Bronchial epithelial cell (primary cell): Measurements from ENCODE around the gene CPD. TPM values are rescaled to one million over a fixed set of nuclear protein-coding genes. Genes with fewer than 3 reads are reported as not detected.

Experiments used
- DNase-seq: peaks from one replicate; pipeline ENCODE4 v3.0.0-alpha.2; 2010; ENCODE audit warnings: low read depth
- FAIRE-seq: peaks from 2 replicates; lab custom pipeline; 2011; peaks lifted over from hg19 to GRCh38; lab: Jason Lieb, UNC
- H3K27me3 ChIP-seq: 2 replicates; pipeline ENCODE4 v1.5.1; 2011; ENCODE audit warnings: low read length; ENCODE audit not compliant: control insufficient read depth, insufficient read depth
- H3K36me3 ChIP-seq: 2 replicates; pipeline ENCODE4 v1.5.1; 2011; ENCODE audit warnings: low read length; ENCODE audit not compliant: control insufficient read depth, insufficient read depth
- H3K4me3 ChIP-seq: 2 replicates; pipeline ENCODE4 v1.5.1; 2011; ENCODE audit warnings: mild to moderate bottlenecking, low read depth, low read length, control low read depth
- CTCF ChIP-seq: IDR thresholded peaks from 2 replicates; pipeline ENCODE4 v1.5.1; 2011; ENCODE audit warnings: mild to moderate bottlenecking, moderate library complexity, low read length, control low read depth, inconsistent platforms; ENCODE audit not compliant: insufficient read depth, severe bottlenecking
- total RNA-seq: library from RNA; depleted of rRNA; stranded (reverse); fragments of >200 nt; gene quantifications from 2 replicates; pipeline ENCODE4 v1.2.1, GENCODE V29; 2014

The CPD gene
- total RNA-seq, 1 donor from 2014 or later = 164 TPM

- Histone ChIP-seq H3K36me3 (peaks cover 6% of the 10 kb centered on the region), H3K27me3 (no peaks in the 10 kb centered on the region), H3K4me3 (no peak overlapping the region)
- TF ChIP-seq CTCF = no peak
- DNase-seq = no peak
- no peak for FAIRE-seq
Observed at GRCh38 chr17:30393491-30393890, 14.8 kb downstream of the CPD start.

GRCh38 chr17:30393911-30394867 is 15.5 kb downstream of the CPD start:
- Histone ChIP-seq H3K27me3 (no peaks in the 10 kb centered on the region), H3K36me3 (peaks cover 3% of the 10 kb centered on the region), H3K4me3 (no peak overlapping the region)
- no peak for FAIRE-seq
- no peak for TF ChIP-seq CTCF
- DNase-seq = no peak

GRCh38 chr17:30395398-30396022 is 16.8 kb downstream of the CPD start:
- Histone ChIP-seq H3K36me3 (peaks cover 3% of the 10 kb centered on the region), H3K27me3 (no peaks in the 10 kb centered on the region), H3K4me3 (no peak overlapping the region)
- DNase-seq (no peak), FAIRE-seq (no peak)
- no peak for TF ChIP-seq CTCF

GRCh38 chr17:30396129-30396528 is 17.4 kb downstream of the CPD start:
- no peaks in the 10 kb centered on the region for H3K36me3 ChIP-seq
- no peaks in the 10 kb centered on the region for H3K27me3 ChIP-seq
- no peak overlapping the region for H3K4me3 ChIP-seq
- DNase-seq = no peak
- TF ChIP-seq CTCF = no peak
- FAIRE-seq = no peak

GRCh38 chr17:30396612-30397011 is 17.9 kb downstream of the CPD start:
- Histone ChIP-seq H3K4me3 (no peak overlapping the region), H3K27me3 (no peaks in the 10 kb centered on the region), H3K36me3 (no peaks in the 10 kb centered on the region)
- DNase-seq = no peak
- FAIRE-seq = no peak
- no peak for TF ChIP-seq CTCF
